ENCODE data around the gene EFCC1. TPM values are rescaled to one million over a fixed set of nuclear protein-coding genes. Genes with fewer than 3 reads are reported as not detected.

The EFCC1 gene
- total RNA-seq, 4 donors from 2014 or later, result 0.76 to 2.5 (median 1.1) TPM

DNA sequence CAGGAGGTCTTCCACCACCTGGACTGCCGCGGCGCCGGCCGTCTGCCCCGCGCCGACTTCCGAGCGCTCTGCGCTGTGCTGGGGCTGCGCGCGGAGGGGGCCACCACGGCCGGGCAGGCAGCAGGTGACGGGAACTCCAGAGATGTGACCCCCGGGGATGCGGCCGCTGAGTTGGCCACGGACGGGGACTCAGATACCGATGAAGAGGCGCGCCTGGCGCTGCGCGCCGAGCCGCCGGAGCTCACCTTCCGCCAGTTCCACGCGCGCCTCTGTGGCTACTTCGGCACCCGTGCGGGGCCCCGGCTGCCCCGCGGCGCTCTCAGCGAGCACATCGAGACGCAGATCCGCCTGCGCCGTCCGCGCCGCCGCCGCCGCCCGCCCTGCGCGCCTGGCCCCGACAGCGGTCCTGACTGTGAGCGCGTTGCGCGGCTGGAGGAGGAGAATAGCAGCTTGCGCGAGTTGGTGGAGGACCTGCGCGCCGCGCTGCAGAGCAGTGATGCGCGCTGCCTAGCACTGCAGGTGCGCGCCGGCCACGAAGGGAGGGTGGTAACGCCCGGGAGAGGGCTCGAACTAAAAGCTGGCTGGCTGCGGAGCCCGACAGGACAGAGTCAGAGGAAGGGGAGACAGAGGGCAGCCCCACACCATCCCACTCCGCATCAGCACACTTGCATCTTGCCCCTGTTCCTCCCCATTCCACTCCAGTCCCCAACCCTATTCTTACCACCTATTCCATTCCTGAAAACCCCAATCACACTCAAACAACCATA lies 885 bp downstream of the EFCC1 start:
- 6% methylated on average over 16 of the region's 81 CpGs for WGBS
- Histone ChIP-seq H3K4me3 (peak overlapping the region; percentile 46), H3K4me1 (peaks cover 52% of the 10 kb centered on the region)

DNA sequence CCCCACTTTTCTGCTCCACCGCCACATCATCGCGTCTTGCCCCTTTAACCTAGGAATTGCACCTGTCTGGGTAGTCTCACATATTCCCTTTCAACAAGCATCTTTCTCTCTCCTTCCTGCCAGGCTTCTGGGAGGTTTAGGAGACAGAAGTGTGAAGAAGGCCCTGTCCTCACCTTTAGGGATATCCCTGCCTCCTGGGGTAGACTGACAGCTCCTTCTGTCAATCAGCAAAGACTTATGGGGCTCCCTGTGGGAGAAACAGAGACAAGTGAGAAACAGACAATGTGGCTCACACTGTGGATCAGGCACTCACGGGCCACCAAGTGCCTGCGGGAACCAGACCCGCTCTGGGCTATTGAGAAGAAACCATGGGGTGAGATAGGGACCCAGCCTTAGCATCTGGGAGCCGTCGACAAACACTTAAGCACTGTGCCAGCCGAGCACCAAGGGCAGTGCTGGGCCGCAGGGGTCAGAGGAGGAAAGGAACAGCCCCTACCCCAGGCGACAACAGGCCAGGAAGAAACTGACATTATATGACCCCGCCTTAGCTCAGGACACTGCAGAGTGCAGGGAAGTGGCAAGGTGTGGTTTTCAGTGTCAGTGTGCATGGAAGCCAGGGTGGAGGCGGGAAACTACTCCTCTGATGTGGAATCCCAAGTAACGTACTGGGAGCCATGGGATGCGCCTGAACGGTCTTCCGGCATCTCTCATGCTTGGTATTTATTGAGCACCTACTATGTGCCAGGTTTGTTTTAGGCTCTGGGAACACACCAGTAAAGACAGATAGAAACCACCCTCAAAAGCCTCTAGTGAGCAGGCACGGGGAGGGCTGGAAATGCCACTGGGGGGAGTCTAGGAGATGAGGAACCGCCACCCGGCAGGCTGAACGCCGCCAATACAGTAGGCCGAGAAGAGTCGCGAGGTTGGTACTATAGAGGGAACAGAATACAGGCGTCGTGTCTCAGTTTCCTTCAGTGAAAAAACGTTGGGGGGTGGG lies 1.8 kb downstream of the EFCC1 start:
- 55% methylated on average over 28 of the region's 28 CpGs for WGBS
- TF ChIP-seq POLR2AphosphoS5 (IDR thresholded peaks at IDR 0.05), result no peak
- Histone ChIP-seq H3K27me3 (peaks cover 49% of the 10 kb centered on the region), H3K9me3 (no peaks in the 10 kb centered on the region), H3K4me1 (peaks cover 55% of the 10 kb centered on the region), H3K4me3 (peak overlapping the region; percentile 46), H3K36me3 (no peaks in the 10 kb centered on the region), H3K27ac (no peak overlapping the region)
- no peak for DNase-seq (ENCODE audit: low spot score in 2 of 2)

More for the DNA sequence above, 885 bp downstream of the EFCC1 start:
- no peak for DNase-seq (ENCODE audit: low spot score in 2 of 2)
- Histone ChIP-seq H3K36me3 (no peaks in the 10 kb centered on the region), H3K27ac (no peak overlapping the region), H3K27me3 (peaks cover 49% of the 10 kb centered on the region), H3K9me3 (no peaks in the 10 kb centered on the region)
- TF ChIP-seq POLR2AphosphoS5 (IDR thresholded peaks at IDR 0.05), result no peak
- no peak for TF ChIP-seq POLR2A (IDR thresholded peaks at IDR 0.05)
- TF ChIP-seq EP300 (IDR thresholded peaks at IDR 0.05), result no peak
- TF ChIP-seq, protein P1, sequence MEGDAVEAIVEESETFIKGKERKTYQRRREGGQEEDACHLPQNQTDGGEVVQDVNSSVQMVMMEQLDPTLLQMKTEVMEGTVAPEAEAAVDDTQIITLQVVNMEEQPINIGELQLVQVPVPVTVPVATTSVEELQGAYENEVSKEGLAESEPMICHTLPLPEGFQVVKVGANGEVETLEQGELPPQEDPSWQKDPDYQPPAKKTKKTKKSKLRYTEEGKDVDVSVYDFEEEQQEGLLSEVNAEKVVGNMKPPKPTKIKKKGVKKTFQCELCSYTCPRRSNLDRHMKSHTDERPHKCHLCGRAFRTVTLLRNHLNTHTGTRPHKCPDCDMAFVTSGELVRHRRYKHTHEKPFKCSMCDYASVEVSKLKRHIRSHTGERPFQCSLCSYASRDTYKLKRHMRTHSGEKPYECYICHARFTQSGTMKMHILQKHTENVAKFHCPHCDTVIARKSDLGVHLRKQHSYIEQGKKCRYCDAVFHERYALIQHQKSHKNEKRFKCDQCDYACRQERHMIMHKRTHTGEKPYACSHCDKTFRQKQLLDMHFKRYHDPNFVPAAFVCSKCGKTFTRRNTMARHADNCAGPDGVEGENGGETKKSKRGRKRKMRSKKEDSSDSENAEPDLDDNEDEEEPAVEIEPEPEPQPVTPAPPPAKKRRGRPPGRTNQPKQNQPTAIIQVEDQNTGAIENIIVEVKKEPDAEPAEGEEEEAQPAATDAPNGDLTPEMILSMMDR (IDR thresholded peaks at IDR 0.05), result no peak

DNA sequence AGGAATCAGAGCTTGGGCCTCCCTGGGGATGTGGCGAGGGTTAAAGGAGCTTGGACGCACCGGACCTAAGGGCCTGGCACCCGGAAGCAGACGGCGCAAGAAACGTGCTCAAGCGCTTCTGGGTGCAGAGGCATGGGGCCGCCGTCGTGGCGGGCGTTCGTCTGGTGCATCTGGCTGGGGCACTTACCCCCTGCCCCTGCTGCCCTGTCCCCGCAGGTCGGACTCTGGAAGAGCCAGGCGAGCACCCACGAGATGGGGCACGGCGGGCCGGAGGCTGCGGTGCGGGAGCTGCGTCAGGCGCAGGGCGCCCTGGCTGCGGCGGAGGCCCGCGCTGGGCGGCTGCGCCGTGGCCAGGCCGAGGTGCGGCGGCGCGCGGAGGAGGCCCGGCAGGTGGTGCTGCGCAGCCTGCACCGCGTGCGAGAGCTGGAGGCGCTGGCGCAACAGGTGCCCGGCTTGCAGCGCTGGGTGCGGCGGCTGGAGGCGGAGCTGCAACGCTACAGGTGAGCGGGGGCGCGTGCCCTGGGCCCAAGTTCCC lies 2.5 kb downstream of the EFCC1 start:
- no peak for TF ChIP-seq POLR2A (IDR thresholded peaks at IDR 0.05)
- no peak for TF ChIP-seq POLR2AphosphoS5 (IDR thresholded peaks at IDR 0.05)
- TF ChIP-seq EP300 (IDR thresholded peaks at IDR 0.05), result no peak
- TF ChIP-seq, protein P1 (IDR thresholded peaks at IDR 0.05), result peak in 1 of 2 donors; percentile 30
- DNase-seq (ENCODE audit: low spot score in 2 of 2), result no peak
- peaks cover 49% of the 10 kb centered on the region for H3K27me3 ChIP-seq
- H3K9me3 ChIP-seq, result no peaks in the 10 kb centered on the region
- peaks cover 55% of the 10 kb centered on the region for H3K4me1 ChIP-seq
- 17% methylated on average over 19 of the region's 55 CpGs for WGBS
- peak overlapping the region; percentile 16 for H3K4me3 ChIP-seq
- H3K36me3 ChIP-seq, result no peaks in the 10 kb centered on the region
- H3K27ac ChIP-seq, result no peak overlapping the region

DNA sequence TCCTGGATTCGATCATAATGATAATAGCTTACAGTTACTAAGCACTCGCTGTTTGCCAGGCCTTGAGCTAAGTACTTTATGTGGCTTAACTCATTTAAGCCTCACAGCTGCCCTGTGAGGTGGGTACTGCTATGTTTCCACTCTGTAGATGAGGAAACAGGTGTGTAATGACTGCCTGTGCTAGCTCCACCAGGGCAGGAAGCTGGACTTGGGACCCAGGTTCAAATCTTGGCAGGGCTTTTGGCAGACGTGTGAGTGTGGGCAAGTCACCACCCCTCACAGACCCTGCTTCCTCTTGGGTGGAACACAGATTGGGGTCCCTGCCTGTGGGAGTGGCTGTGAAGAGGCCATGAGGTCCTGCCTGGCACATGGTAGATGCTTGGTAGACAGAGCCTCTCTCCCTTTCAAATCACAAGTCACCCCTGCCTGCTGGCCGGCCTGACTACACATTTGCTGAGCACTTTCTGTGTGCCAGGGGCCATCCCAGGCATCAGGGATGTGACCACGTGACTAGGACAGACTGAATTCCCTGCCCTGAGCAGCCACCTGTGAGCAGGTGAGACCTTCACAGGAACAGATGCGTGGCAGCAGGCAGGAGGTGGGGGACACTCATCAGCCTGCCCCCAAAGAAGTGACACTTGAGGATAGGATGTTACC lies 3.7 kb downstream of the EFCC1 start:
- 86% methylated on average over 6 of the region's 6 CpGs for WGBS
- Histone ChIP-seq H3K9me3 (no peaks in the 10 kb centered on the region), H3K36me3 (no peaks in the 10 kb centered on the region), H3K4me1 (peaks cover 55% of the 10 kb centered on the region), H3K4me3 (no peak overlapping the region), H3K27ac (no peak overlapping the region), H3K27me3 (peaks cover 49% of the 10 kb centered on the region)
- DNase-seq (ENCODE audit: low spot score in 2 of 2), result no peak
- TF ChIP-seq POLR2A (IDR thresholded peaks at IDR 0.05) (no peak), POLR2AphosphoS5 (IDR thresholded peaks at IDR 0.05) (no peak), EP300 (IDR thresholded peaks at IDR 0.05) (no peak)
- TF ChIP-seq, protein P1 (IDR thresholded peaks at IDR 0.05), result no peak

DNA sequence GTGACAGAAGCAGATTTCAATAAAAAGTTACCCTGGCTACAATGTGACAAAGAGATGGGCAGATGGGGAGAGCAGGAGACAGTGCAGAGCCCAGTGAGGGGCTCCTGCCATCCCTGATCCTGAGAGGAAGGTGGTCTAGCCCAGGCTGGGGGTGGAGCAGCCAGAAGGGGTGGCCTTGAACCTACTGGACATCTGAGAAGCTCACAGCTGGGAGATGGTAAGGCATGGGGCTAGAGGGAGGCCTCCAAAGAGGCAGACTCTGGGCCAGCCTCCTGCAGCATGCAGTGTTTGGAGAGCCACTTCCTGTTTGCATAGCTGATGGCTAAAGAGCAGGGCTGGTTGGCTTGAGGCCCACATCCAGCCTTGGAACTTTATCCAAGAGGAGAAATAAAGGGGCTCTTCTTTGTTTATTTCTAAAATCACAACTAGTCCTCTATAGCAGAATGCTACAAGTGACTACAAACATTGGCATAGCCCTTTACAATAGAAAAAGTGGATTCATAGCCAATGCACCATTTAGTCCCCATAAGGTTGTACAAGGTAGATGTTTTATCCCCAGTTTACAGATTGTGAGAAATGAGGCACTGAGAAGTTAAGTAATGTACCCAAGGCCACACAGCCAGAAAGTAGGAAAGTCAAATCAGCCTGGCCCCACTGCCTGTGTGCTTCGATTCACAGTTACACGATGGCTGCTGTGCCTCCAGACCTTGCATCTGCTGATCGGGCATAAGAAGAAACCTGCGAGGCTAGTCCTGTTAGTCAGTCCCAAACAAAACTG lies 4.6 kb downstream of the EFCC1 start:
- Histone ChIP-seq H3K4me3 (no peak overlapping the region), H3K4me1 (peaks cover 51% of the 10 kb centered on the region)

More for the DNA sequence above, 4.6 kb downstream of the EFCC1 start:
- Histone ChIP-seq H3K27me3 (peaks cover 49% of the 10 kb centered on the region), H3K36me3 (no peaks in the 10 kb centered on the region), H3K9me3 (no peaks in the 10 kb centered on the region), H3K27ac (no peak overlapping the region)
- DNase-seq (ENCODE audit: low spot score in 2 of 2), result no peak
- 97% methylated on average over 4 of the region's 4 CpGs for WGBS
- TF ChIP-seq POLR2A (IDR thresholded peaks at IDR 0.05) (no peak), POLR2AphosphoS5 (IDR thresholded peaks at IDR 0.05) (no peak), EP300 (IDR thresholded peaks at IDR 0.05) (no peak)
- TF ChIP-seq, protein P1 (IDR thresholded peaks at IDR 0.05), result no peak
